Neural progenitor cell (in vitro differentiated cells): Measurements from ENCODE around the gene DHRS9.

Experiments used
- EZH2 ChIP-seq: fragments of 200-600 bp; sonication (generic); IDR thresholded peaks from 2 replicates; pipeline ENCODE4 v1.6.1; 2017; ENCODE audit warnings: antibody characterized with exemption, mild to moderate bottlenecking, moderate library complexity
- EZH2phosphoT487 ChIP-seq: fragments of 200-600 bp; sonication (generic); IDR thresholded peaks from 2 replicates; pipeline ENCODE4 v1.6.1; 2017; ENCODE audit warnings: antibody characterized with exemption
- TF ChIP-seq, protein P1 (sequence below): fragments of 200-600 bp; sonication (generic); IDR thresholded peaks from 2 replicates; pipeline ENCODE4 v1.5.1; 2017; ENCODE audit warnings: antibody characterized with exemption, mild to moderate bottlenecking

GRCh38 chr2:169110419-169110818 is 41.1 kb downstream of the DHRS9 start:
- TF ChIP-seq, protein P1, sequence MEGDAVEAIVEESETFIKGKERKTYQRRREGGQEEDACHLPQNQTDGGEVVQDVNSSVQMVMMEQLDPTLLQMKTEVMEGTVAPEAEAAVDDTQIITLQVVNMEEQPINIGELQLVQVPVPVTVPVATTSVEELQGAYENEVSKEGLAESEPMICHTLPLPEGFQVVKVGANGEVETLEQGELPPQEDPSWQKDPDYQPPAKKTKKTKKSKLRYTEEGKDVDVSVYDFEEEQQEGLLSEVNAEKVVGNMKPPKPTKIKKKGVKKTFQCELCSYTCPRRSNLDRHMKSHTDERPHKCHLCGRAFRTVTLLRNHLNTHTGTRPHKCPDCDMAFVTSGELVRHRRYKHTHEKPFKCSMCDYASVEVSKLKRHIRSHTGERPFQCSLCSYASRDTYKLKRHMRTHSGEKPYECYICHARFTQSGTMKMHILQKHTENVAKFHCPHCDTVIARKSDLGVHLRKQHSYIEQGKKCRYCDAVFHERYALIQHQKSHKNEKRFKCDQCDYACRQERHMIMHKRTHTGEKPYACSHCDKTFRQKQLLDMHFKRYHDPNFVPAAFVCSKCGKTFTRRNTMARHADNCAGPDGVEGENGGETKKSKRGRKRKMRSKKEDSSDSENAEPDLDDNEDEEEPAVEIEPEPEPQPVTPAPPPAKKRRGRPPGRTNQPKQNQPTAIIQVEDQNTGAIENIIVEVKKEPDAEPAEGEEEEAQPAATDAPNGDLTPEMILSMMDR = no peak
- TF ChIP-seq EZH2 = no peak
- no peak for TF ChIP-seq EZH2phosphoT487
